ENCODE data around the gene BAIAP3. TPM values are rescaled to one million over a fixed set of nuclear protein-coding genes. Genes with fewer than 3 reads are reported as not detected.
A peak's percentile ranks its signal among the peaks of the same experiment; 100 is the strongest.

Gene BAIAP3
- total and polyA plus RNA-seq, 2 donors (not counting 3 experiments of a cell fraction or from before 2014, with no cell fraction given), result 0.36 to 0.66 TPM

GRCh38 chr16:1290860-1291575 is 42.4 kb upstream of the BAIAP3 start:
- peak; percentile 37 for DNase-seq (ENCODE audit: low read depth, low spot score)
- Histone ChIP-seq H3K9ac (replicated peaks; ENCODE audit: extremely low read depth, insufficient read depth, low read length) (no peak overlapping the region), H3K4me2 (ENCODE audit: insufficient read depth, low read length) (no peak overlapping the region), H3K27ac (ENCODE audit: insufficient read depth, low read depth, low read length) (no peak overlapping the region), H3K9me1 (replicated peaks; ENCODE audit: control insufficient read depth, extremely low read depth, insufficient read depth, low read length) (no peaks in the 10 kb centered on the region), H3K9me3 (replicated peaks; ENCODE audit: control insufficient read depth, insufficient read depth, low read length) (no peaks in the 10 kb centered on the region), H4K20me1 (replicated peaks; ENCODE audit: control insufficient read depth, extremely low read depth, insufficient read depth, low read length) (no peaks in the 10 kb centered on the region), H3K36me3 (ENCODE audit: control insufficient read depth in 2 of 2, extremely low read depth in 1 of 2, insufficient read depth in 2 of 2, low read length in 2 of 2) (no peaks in the 10 kb centered on the region), H3K4me1 (ENCODE audit: control insufficient read depth, extremely low read depth, insufficient read depth, low read length) (no peaks in the 10 kb centered on the region), H3K27me3 (ENCODE audit: control insufficient read depth in 2 of 2, insufficient read depth in 2 of 2, low read length in 2 of 2) (peaks cover 17 to 18% of the 10 kb centered on the region in 2 experiments), H3K79me2 (ENCODE audit: control insufficient read depth, insufficient read depth, low read length) (no peaks in the 10 kb centered on the region), H2AFZ (ENCODE audit: low read depth, low read length) (no peak overlapping the region), H3K4me3 (replicated peaks in 1 of 3; ENCODE audit: insufficient read depth in 1 of 3, low read depth in 1 of 3, low read length in 3 of 3) (no peak overlapping the region)
- TF ChIP-seq MYC (IDR thresholded peaks at IDR 0.05; ENCODE audit: low read depth, low read length), result no peak
- no peak for TF ChIP-seq JUN (IDR thresholded peaks at IDR 0.05; ENCODE audit: borderline replicate concordance, insufficient read depth, insufficient read length, low read depth)
- no peak for TF ChIP-seq FOS (IDR thresholded peaks at IDR 0.05; ENCODE audit: borderline replicate concordance, insufficient read depth, low read length)
- no peak for TF ChIP-seq CTCF (IDR thresholded peaks at IDR 0.05; ENCODE audit: extremely low read depth in 1 of 2, insufficient read depth in 1 of 2, low read depth in 1 of 2, low read length in 2 of 2)
- TF ChIP-seq POLR2A (IDR thresholded peaks at IDR 0.05; ENCODE audit: low read depth, low read length), result no peak
- no peak for TF ChIP-seq POLR2AphosphoS5 (IDR thresholded peaks at IDR 0.05; ENCODE audit: insufficient read depth, low read depth, low read length)
- TF ChIP-seq GATA2 (IDR thresholded peaks at IDR 0.05; ENCODE audit: insufficient read depth, insufficient read length, low read depth, low read length), result no peak
- FAIRE-seq, result no peak
- CTCF ChIA-PET, result interaction anchor here (1.4 to 2.5 kb wide), 2 partner anchors 9 to 11 kb away, joined by 3 to 15 read pairs; no protein-coding TSS in a partner anchor
- intact Hi-C loops (cut with micrococcal nuclease), result no loop called here
- dilution Hi-C loops (cut with MboI; ENCODE audit: extremely low pct_ligation_motif_present, low sequenced_read_pairs), result no loop called here
- POLR2A ChIA-PET, result no interaction called here
- no TSS peak for BruUV-seq (replicated peaks)
